OCI-LY7 (cell line): Measurements from ENCODE around the gene ANKMY1.

ENCODE experiments used
- CTCF ChIP-seq: fragments of 200-600 bp; sonication (generic); conservative IDR thresholded peaks from 2 replicates; pipeline ENCODE4 v1.5.1; 2014; ENCODE audit warnings: mild to moderate bottlenecking, antibody characterized with exemption, low read length, moderate library complexity, mixed read lengths
- EZH2phosphoT487 ChIP-seq: fragments of 200-600 bp; sonication (generic); IDR thresholded peaks from 2 replicates; pipeline ENCODE4 v1.6.1; 2018; ENCODE audit warnings: low read depth, borderline replicate concordance, mild to moderate bottlenecking, mixed run types, antibody characterized with exemption, low read length, moderate library complexity, mixed read lengths

- no peak for TF ChIP-seq CTCF
- TF ChIP-seq EZH2phosphoT487: no peak
These were observed 6.0 kb downstream of the ANKMY1 start for GRCh38 chr2:240551811-240552210.
